Spleen (tissue), 11 donors: Measurements from ENCODE around the gene MDH1. TPM values are rescaled to one million over a fixed set of nuclear protein-coding genes. Genes with fewer than 3 reads are reported as not detected.

Experiments
- DNase-seq: peaks from one replicate; pipeline ENCODE4 v3.0.0-alpha.2; 2020
- H3K27ac ChIP-seq, 8 donors: fragments of 200-600 bp; sonication (generic) in 7 of 8; 1 replicate in 4 of 8; 2 replicates in 4 of 8; pipeline versions ENCODE4 v1.5.0 to v1.8.0; 2016 to 2021; ENCODE audit warnings: inconsistent platforms in 4 of 8, mild to moderate bottlenecking in 4 of 8, moderate library complexity in 1 of 8
- H3K27me3 ChIP-seq, 7 donors: fragments of 200-600 bp; sonication (generic) in 6 of 7; replicated peaks in 1 of 7; 1 replicate in 4 of 7; 2 replicates in 3 of 7; pipeline versions ENCODE4 v1.5.0 to v1.8.0; 2016 to 2021; ENCODE audit warnings: inconsistent platforms in 3 of 7, mild to moderate bottlenecking in 1 of 7
- H3K36me3 ChIP-seq, 6 donors: fragments of 200-600 bp; sonication (generic) in 5 of 6; 1 replicate in 4 of 6; 2 replicates in 2 of 6; pipeline versions ENCODE4 v1.5.0 to v1.8.0; 2016 to 2021; ENCODE audit warnings: inconsistent platforms in 2 of 6
- H3K4me1 ChIP-seq, 6 donors: fragments of 200-600 bp; sonication (generic) in 5 of 6; 1 replicate in 3 of 6; 2 replicates in 3 of 6; pipeline versions ENCODE4 v1.5.0 to v1.8.0; 2016 to 2021; ENCODE audit warnings: inconsistent platforms in 3 of 6
- H3K4me3 ChIP-seq, 8 donors: fragments of 200-600 bp; sonication (generic) in 7 of 8; 1 replicate in 4 of 8; 2 replicates in 4 of 8; pipeline versions ENCODE4 v1.5.0 to v1.8.0; 2016 to 2021; ENCODE audit warnings: inconsistent platforms in 4 of 8, mild to moderate bottlenecking in 4 of 8, moderate library complexity in 2 of 8
- H3K9me3 ChIP-seq, 8 donors: fragments of 200-600 bp; sonication (generic) in 7 of 8; 1 replicate in 4 of 8; 2 replicates in 4 of 8; pipeline versions ENCODE4 v1.5.0 to v1.8.0; 2016 to 2021; ENCODE audit warnings: inconsistent platforms in 4 of 8
- POLR2A ChIP-seq, 3 donors: fragments of 450-650 bp; IDR thresholded peaks; one replicate each; pipeline ENCODE4 v1.5.1; 2017; ENCODE audit warnings: antibody characterized with exemption in 3 of 3, mild to moderate bottlenecking in 1 of 3
- POLR2AphosphoS5 ChIP-seq, 3 donors: sonication (generic); formaldehyde crosslinking; IDR thresholded peaks; one replicate each; pipeline ENCODE4 v1.5.1; 2017; ENCODE audit warnings: antibody characterized with exemption in 3 of 3
- WGBS, 5 donors: extraction: QIAGEN DNeasy Blood & Tissue Kit in 3 of 5; methylation state at CpG; one replicate each; pipeline versions ENCODE4 v1.1.5 to v1.1.7; 2013 to 2018; 5-methylcytosine and 5-hydroxymethylcytosine counted together
- intact Hi-C: fragments of 100-400 bp; cut with DNase I; formaldehyde crosslinking; loops from one replicate; pipeline ENCODE4 v1.15.0; 2023; ENCODE audit warnings: low total_unique reads
- polyA plus RNA-seq, 3 donors: library from polyadenylated mRNA; stranded (reverse); fragments of 200-250 nt; gene quantifications; one replicate each; pipeline ENCODE4 v1.2.1, GENCODE V29; 2013
- total RNA-seq, 7 donors: library from RNA; depleted of rRNA in 3 of 7; stranded (reverse); fragments of >200 nt in 3 of 7; fragmentation: NEBNext Ultra II Directional in 4 of 7; extraction: Animal tissue kit (Norgen Biotek cat#: 25700) in 4 of 7; gene quantifications; one replicate each; pipeline versions ENCODE4 v1.1.0 to v1.2.1, GENCODE V29; 2016 to 2021
- TF ChIP-seq, protein P1 (sequence below), 11 experiments: fragments of 200-600 bp in 7 of 11; fragments of 450-650 bp in 4 of 11; sonication (generic) in 4 of 11; IDR thresholded peaks in 8 of 11; conservative IDR thresholded peaks in 3 of 11; 1 replicate in 7 of 11; 2 replicates in 4 of 11; pipeline versions ENCODE4 v1.4.0 to v1.8.0; 2016 to 2021; ENCODE audit warnings: antibody characterized with exemption in 11 of 11, inconsistent platforms in 4 of 11, mild to moderate bottlenecking in 1 of 11
- donor health status: healthy with polysubstance abuse.
- donor health status: DM: no; HTN: no; CAD: no; lungs with moderate emphysema.
- donor health status: DM: no; HTN: no; CAD: no.
- donor health status: Bipolar disorder and iron deficiency.
- donor health status: healthy.
- donor health status: DM: no; HTN: no; CAD: no.
- donor health status: DM: yes; HTN: yes; CAD: no.

The MDH1 gene
- total and polyA plus RNA-seq, 10 donors = 90.3 to 196 (median 98.1) TPM

DNA sequence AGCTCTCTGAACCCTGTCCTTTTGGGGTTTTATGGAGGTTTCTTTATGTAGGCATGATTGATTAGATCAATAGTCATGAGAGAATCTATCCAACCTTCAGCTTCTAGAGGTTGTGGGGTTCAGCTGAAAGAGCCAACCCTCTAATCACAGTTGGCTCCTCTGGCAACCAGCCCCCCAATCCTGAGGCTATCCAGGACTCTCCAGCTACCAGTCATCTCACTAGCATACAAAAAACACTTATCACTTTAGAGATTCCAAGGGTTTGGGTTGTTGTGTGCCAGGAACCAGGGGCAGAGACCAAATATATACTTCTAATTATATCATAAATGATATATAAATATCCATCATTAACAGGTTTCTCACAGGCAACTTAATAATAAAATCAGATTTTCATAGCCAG lies 12.2 kb upstream of the MDH1 start:
- no peak for DNase-seq

DNA sequence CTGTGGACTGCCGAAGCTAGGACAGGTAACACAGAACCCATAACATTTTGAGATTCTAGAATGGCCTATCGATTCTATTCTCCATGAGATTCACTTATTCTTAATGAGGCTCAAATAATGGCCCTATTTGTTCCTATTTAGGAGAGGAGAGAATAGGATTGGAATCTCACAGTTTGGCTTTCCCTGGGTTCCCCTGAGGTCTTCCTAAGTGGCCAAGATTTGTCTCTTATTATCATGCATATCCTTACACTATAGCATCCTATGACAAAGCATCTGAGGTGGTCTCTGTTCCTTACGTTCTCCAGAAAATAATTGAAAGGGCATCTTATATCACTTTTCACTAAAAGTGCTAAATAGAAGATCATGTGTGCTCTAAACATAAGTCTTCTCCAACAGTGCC lies 10.0 kb upstream of the MDH1 start:
- intact Hi-C loops = no loop called here
- H3K4me3 ChIP-seq = no peak overlapping the region
- no peaks in the 10 kb centered on the region for H3K36me3 ChIP-seq
- 94 to 98% (median 95%) methylated on average over 3 of the region's 3 CpGs for WGBS, 5 donors
- no peaks in the 10 kb centered on the region for H3K27me3 ChIP-seq
- TF ChIP-seq POLR2A (IDR thresholded peaks at IDR 0.05) (no peak), POLR2AphosphoS5 (IDR thresholded peaks at IDR 0.05) (no peak)
- TF ChIP-seq, protein P1, sequence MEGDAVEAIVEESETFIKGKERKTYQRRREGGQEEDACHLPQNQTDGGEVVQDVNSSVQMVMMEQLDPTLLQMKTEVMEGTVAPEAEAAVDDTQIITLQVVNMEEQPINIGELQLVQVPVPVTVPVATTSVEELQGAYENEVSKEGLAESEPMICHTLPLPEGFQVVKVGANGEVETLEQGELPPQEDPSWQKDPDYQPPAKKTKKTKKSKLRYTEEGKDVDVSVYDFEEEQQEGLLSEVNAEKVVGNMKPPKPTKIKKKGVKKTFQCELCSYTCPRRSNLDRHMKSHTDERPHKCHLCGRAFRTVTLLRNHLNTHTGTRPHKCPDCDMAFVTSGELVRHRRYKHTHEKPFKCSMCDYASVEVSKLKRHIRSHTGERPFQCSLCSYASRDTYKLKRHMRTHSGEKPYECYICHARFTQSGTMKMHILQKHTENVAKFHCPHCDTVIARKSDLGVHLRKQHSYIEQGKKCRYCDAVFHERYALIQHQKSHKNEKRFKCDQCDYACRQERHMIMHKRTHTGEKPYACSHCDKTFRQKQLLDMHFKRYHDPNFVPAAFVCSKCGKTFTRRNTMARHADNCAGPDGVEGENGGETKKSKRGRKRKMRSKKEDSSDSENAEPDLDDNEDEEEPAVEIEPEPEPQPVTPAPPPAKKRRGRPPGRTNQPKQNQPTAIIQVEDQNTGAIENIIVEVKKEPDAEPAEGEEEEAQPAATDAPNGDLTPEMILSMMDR (IDR thresholded peaks at IDR 0.05 in 8 of 11, conservative IDR thresholded peaks at IDR 0.05 in 3 of 11) = no peak
- no peak overlapping the region for H3K27ac ChIP-seq
- no peaks in the 10 kb centered on the region for H3K4me1 ChIP-seq
- no peak for DNase-seq
- peaks cover 0 to 15% (median 8%) of the 10 kb centered on the region in 8 donors for H3K9me3 ChIP-seq

More for the DNA sequence above, 12.2 kb upstream of the MDH1 start:
- intact Hi-C loops = no loop called here
- Histone ChIP-seq H3K4me1 (no peaks in the 10 kb centered on the region), H3K27ac (no peak overlapping the region), H3K9me3 (peaks cover 0 to 18% (median 11%) of the 10 kb centered on the region in 8 donors), H3K4me3 (no peak overlapping the region), H3K36me3 (no peaks in the 10 kb centered on the region), H3K27me3 (no peaks in the 10 kb centered on the region)
- TF ChIP-seq POLR2AphosphoS5 (IDR thresholded peaks at IDR 0.05) (no peak), POLR2A (IDR thresholded peaks at IDR 0.05) (no peak)
- TF ChIP-seq, protein P1 (IDR thresholded peaks at IDR 0.05 in 8 of 11, conservative IDR thresholded peaks at IDR 0.05 in 3 of 11) = no peak

DNA sequence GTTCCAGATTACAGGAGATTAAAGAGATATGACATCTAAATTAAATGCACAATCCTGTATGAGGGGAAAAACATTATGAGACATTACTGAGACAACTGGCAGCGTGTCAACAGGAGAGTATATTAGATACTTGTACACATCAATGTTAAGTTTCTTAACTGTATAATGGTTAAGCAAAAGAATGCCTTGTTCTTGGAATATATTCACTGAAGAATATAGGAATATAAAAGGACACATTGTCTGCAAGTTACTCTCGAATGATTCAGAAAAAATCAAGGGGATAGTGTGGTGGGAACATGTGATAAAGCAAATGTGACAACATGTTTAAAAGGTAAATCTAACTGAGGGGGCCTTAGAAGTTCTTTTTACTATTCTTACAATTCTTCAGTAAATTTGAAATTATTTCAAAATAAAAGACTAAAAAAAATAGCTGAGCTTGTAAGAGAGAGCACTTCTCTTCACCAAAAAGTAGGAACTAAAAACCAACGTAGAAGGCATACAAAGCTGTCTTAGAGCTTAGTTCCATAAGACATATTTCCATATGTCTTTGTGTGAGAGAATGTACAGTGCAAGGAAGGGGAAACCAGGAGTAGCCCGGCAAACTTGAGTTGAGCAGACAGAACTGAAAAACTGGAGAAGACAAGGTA lies 8.0 kb upstream of the MDH1 start:
- Histone ChIP-seq H3K9me3 (peaks cover 0 to 6% (median 0%) of the 10 kb centered on the region in 8 donors), H3K27ac (no peak overlapping the region), H3K4me3 (no peak overlapping the region), H3K27me3 (no peaks in the 10 kb centered on the region), H3K36me3 (no peaks in the 10 kb centered on the region), H3K4me1 (peaks cover 0 to 1% (median 0%) of the 10 kb centered on the region in 6 donors)
- intact Hi-C loops = no loop called here
- TF ChIP-seq POLR2A (IDR thresholded peaks at IDR 0.05) = no peak
- TF ChIP-seq POLR2AphosphoS5 (IDR thresholded peaks at IDR 0.05) = no peak
- TF ChIP-seq, protein P1 (IDR thresholded peaks at IDR 0.05 in 8 of 11, conservative IDR thresholded peaks at IDR 0.05 in 3 of 11) = no peak
- 79 to 85% (median 80%) methylated on average over 4 of the region's 4 CpGs for WGBS, 5 donors
- DNase-seq = no peak

DNA sequence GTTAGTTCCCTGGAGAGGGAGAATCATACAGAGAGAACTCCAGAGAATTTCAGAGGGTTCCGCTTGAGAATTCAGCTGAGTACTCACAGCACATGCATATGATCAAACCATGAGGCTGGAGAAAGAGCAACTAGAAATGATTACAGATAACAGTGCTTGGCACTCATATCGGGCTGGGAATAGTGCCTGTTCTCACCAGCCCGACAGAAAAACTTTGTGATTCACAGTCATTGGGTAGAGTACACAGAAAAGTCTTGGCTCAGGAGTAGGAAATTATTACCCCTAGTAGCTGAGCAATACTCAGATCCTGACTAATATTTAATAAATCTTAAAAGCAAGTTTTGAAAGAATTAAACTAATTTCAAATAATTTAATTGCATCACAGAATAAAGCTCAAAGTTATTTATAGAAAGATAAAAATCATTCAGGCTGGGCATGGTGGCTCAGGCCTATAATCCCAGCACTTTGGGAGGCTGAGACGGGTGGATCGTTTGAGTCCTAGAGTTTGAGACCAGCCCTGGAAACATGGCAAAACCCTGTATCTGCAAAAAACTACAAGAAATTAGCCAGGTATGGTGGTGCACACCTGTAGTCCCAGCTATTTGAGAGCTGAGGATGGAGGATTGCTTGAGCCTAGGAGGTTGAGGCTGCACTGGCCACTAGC lies 7.3 kb upstream of the MDH1 start:
- Histone ChIP-seq H3K27ac (no peak overlapping the region), H3K27me3 (no peaks in the 10 kb centered on the region), H3K9me3 (peaks cover 0 to 6% (median 0%) of the 10 kb centered on the region in 8 donors), H3K4me1 (peaks cover under 1 to 8% (median 4%) of the 10 kb centered on the region in 6 donors), H3K4me3 (no peak overlapping the region), H3K36me3 (no peaks in the 10 kb centered on the region)
- 86 to 95% (median 95%) methylated on average over 5 of the region's 5 CpGs for WGBS, 5 donors
- intact Hi-C loops = no loop called here
- no peak for DNase-seq
- no peak for TF ChIP-seq POLR2A (IDR thresholded peaks at IDR 0.05)
- TF ChIP-seq, protein P1 (IDR thresholded peaks at IDR 0.05 in 8 of 11, conservative IDR thresholded peaks at IDR 0.05 in 3 of 11) = no peak
- no peak for TF ChIP-seq POLR2AphosphoS5 (IDR thresholded peaks at IDR 0.05)
